NCI-H1092 (cell line): Measurements from ENCODE around the gene ACP5.
A peak's percentile ranks its signal among the peaks of the same experiment; 100 is the strongest.
"Not testable (repeated sequence)": the region's sequence is repeated elsewhere in the genome, so short reads cannot be mapped to it uniquely, and the experiment has no call there.

Source experiments
- DNase-seq: peaks from one replicate; lab custom pipeline; 2025; lab: John Stamatoyannopoulos, UW

ACP5 gene

GRCh38 chr19:11578258-11579142, 1.1 kb upstream of the ACP5 start:
- no peak for DNase-seq

GRCh38 chr19:11576227-11576626, 1.2 kb downstream of the ACP5 start:
- no peak for DNase-seq

- DNase-seq = no peak
Observed at GRCh38 chr19:11574689-11575088, 2.8 kb downstream of the ACP5 start.

- not testable (repeated sequence) for DNase-seq
Observed at GRCh38 chr19:11573763-11574162, 3.7 kb downstream of the ACP5 start.

- not testable (repeated sequence) for DNase-seq
Observed at GRCh38 chr19:11573354-11573753, 4.1 kb downstream of the ACP5 start.

GRCh38 chr19:11570039-11570462, 7.4 kb downstream of the ACP5 start:
- DNase-seq = no peak

GRCh38 chr19:11566164-11566563, 11.3 kb downstream of the ACP5 start:
- no peak for DNase-seq

GRCh38 chr19:11565649-11565980, 11.8 kb downstream of the ACP5 start:
- not testable (repeated sequence) for DNase-seq

GRCh38 chr19:11564082-11564807, 13.2 kb downstream of the ACP5 start:
- not testable (repeated sequence) for DNase-seq

- DNase-seq = no peak
Observed at GRCh38 chr19:11563532-11563931, 13.9 kb downstream of the ACP5 start.

GRCh38 chr19:11560404-11561051, 16.9 kb downstream of the ACP5 start:
- DNase-seq = peak; percentile 79

- DNase-seq = peak; percentile 98
Observed at GRCh38 chr19:11558881-11559828, 18.3 kb downstream of the ACP5 start, which contains the start of gene ELOF1. ELOF1 (minus strand) TSS chr19:11559230; CDS start chr19:11554347, 4,883 bp downstream.

GRCh38 chr19:11556634-11557420, 20.6 kb downstream of the ACP5 start:
- DNase-seq = no peak

GRCh38 chr19:11555246-11555645, 22.2 kb downstream of the ACP5 start:
- DNase-seq = no peak

GRCh38 chr19:11554160-11554559, 23.3 kb downstream of the ACP5 start:
- DNase-seq = no peak

GRCh38 chr19:11552666-11553372, 24.6 kb downstream of the ACP5 start:
- DNase-seq = no peak

GRCh38 chr19:11551603-11552235, 25.7 kb downstream of the ACP5 start:
- DNase-seq = no peak

- DNase-seq = no peak
Observed at GRCh38 chr19:11550265-11550664, 27.2 kb downstream of the ACP5 start.

- no peak for DNase-seq
Observed at GRCh38 chr19:11549386-11549953, 28.0 kb downstream of the ACP5 start.
